Suppressor macrophage treated with lipopolysaccharide for 4 hours (primary cell): Measurements from ENCODE around the gene SYCN.
A peak's percentile ranks its signal among the peaks of the same experiment; 100 is the strongest.
"Not testable (repeated sequence)": the region's sequence is repeated elsewhere in the genome, so short reads cannot be mapped to it uniquely, and the experiment has no call there.

Experiments used
- DNase-seq: peaks from one replicate; pipeline ENCODE4 v3.0.0-alpha.2; 2020

The SYCN gene

GRCh38 chr19:39223703-39224279 lies 19.7 kb upstream of the SYCN start:
- peak; percentile 17 for DNase-seq

- not testable (repeated sequence) for DNase-seq
Observed at GRCh38 chr19:39219108-39219507, 15.0 kb upstream of the SYCN start.

- no peak for DNase-seq
Observed at GRCh38 chr19:39218230-39219007, 14.4 kb upstream of the SYCN start.

GRCh38 chr19:39217094-39217493 lies 13.0 kb upstream of the SYCN start:
- DNase-seq, result no peak

DNA sequence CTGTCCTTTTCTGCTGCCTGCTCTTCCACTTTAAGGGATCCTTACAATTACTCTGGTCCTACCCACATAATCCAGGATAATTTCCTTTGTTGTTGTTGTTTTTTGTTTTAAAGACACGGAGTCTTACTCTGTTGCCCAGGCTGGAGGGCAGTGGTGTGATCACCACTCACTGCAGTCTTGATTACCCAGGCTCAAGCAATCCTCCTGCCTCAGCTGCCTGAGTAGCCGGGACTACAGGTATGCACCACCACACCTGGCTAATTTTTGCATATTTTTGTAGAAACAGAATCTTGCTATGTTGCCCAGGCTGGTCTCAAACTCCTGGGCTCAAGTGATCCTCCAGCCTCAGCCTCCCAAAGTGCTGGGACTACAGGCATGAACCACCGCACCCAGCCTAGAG lies 11.3 kb upstream of the SYCN start:
- DNase-seq, result not testable (repeated sequence)

DNA sequence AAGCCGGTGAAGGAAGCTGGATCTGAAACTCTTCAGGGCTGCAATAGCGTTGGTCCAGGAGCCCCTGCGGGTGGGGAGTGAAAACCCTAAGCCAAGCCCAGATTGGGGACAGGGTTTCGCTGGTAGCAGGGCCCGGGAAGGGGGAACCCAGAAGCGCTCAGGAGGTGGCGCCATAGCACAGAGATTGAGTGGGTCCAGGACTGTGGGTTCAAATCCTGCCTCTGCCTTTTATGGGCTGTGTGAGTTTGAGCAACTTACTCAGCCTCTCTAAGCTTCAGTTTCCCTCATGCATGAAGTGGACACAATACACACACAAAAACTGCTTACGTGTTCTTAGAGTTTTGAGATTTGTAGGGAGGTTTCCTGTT lies 8.3 kb upstream of the SYCN start:
- peak; percentile 49 for DNase-seq

DNA sequence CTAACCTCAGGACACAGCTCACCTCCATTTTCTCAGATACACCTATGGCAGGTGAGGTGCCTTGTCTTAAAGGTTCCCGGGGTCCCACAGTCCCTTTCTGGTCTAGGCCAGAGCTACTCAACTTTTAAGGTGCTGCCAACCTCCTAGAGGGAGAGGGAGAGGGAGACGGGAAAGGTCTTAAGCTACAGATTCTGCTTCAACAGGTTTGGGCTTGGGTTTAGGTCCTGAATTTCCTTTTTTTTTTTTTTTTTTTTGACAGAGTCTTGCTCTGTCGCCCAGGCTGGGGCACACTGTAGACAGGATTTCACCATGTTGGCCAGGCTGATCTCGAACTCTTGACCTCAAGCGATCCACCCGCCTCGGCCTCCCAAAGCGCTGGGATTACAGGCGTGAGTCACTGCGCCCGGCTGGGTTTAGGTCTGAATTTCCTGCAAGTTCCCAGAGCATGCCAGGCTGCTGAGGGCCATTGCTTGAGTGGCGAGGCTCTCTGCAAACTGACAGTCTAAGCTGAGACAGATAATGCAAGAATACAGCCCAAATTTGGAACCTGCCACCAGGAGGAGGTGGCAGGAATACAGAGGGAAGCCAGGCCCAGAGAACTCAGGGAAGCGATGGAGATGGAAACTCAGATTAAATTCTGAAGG lies 7.8 kb upstream of the SYCN start:
- no peak for DNase-seq

- no peak for DNase-seq
Observed at GRCh38 chr19:39209196-39209595, 5.1 kb upstream of the SYCN start.

GRCh38 chr19:39208175-39208795 lies 4.2 kb upstream of the SYCN start:
- no peak for DNase-seq

GRCh38 chr19:39207293-39207836 lies 3.3 kb upstream of the SYCN start:
- DNase-seq, result no peak

DNA sequence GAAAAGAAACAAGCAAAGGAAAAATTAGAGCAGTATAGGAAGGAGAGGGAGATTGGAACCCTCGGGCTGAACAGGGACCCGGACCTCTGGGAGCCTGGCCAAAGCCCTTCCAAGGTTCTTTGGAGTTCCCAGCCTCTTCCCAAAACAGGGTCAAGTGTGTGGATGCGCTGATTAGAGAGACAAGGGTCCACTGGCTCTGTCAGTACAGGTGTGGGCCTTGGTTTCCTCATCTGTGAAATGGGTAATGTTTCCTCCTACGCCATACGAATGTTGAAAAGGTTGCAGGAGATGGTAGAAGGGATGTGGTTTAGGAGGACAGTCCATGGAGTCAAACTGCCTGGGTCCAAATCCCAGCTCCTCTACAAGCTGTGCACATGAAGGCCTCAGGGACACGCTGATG lies 2.1 kb upstream of the SYCN start:
- no peak for DNase-seq

DNA sequence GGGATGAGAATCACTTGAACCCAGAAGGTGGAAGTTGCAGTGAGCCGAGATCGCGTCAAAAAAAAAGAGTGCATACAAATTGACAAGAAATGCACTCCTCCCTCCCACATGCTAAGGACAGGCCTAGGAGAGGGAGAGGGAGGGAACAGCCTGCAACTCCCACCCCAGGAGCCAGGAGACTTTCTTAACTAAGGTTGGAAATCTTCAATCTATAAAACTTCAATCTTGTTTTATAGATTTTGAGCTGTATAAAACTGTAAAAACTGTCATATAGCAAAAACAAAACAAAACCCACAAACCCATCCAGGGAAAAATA lies 1.3 kb upstream of the SYCN start:
- no peak for DNase-seq

DNA sequence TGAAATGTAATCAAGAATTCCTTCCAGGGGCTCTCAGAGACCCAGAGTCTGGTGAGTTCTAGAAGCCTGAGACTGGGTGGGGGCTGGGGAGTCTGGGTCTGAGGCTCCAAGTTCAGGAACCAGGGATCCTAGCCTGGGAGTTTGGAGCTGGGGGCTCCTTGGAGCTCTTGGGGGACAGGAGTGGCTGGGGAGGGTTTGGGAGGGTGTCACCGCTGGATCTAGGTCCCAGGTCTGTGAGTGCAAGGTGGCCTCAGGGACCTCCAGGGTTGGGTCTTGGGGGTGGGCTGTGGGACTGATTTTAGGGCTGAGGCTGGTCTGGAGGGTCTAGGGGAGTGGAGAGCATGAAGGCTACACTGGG lies 1.1 kb downstream of the SYCN start:
- no peak for DNase-seq

- no peak for DNase-seq
Observed at GRCh38 chr19:39200803-39201115, 3.3 kb downstream of the SYCN start.

DNA sequence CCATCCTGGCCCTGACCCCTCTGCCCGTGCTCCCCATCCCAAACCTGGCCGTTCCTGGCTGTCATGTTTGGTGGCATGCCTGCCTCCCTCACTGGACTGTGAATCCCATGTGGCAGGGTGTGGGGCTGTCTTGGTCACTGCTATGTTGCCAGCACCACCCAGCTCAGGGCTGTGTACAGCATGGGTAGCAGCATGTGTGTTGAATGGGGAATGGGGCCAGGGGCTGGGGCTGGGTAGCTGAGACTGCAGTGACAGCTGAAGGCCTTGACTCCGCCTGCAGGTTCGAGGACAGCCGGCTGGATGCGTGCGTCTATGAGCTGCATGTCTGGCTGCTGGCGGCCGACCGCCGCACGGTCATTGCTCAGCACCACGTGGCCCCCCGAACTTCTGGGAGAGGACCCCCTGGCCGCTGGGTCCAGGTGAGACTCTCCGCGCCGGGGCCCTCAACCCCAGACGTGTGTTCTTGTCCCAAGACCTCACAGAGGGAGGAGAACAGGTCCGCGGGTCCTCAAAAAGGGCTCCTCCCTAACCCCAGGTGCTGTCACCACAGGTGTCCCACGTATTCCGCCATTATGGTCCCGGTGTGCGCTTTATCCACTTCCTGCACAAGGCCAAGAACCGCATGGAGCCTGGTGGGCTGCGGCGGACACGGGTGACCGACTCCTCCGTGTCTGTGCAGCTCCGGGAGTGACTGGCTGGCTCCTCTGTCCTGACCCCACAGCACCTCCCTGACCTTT lies 3.8 kb downstream of the SYCN start:
- DNase-seq, result no peak

DNA sequence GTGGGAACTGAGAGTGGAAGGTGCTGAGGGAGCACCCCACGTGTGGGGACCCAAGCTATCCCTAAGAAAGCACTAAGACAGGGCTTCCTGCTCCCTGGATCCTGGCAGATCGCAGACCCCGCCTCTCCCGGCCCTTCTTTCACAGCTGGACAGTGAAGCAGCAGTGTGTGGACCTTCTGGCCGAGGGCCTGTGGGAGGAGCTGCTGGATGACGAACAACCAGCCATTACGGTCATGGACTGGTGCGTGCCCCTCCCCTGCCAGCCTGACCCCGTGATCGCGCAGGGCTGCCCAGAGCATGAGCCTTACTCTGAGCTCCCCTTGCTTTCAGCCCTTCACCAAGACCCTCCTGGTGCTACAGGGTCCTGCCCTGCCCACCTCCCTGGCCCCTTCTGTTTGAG lies 5.0 kb downstream of the SYCN start:
- no peak for DNase-seq

DNA sequence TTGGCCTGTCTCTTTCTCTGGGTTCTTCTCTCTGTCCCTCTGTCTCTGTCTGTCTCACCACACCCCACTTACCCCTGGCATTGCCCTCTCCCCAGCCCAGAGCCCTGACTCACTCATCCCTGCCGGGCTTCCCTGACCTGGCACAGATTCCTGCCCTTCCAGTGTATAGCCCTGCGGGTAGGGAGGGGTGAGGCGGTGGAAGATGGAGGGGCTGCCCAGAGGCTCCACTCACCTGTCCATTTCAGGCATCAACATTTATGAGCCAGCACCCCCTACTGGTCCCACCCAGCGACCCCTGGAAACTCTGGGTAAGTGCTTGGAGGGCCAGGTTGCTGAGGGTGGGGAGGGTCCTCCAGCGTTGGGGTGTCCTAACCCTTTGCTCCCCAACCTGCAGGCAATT lies 6.3 kb downstream of the SYCN start:
- no peak for DNase-seq

DNA sequence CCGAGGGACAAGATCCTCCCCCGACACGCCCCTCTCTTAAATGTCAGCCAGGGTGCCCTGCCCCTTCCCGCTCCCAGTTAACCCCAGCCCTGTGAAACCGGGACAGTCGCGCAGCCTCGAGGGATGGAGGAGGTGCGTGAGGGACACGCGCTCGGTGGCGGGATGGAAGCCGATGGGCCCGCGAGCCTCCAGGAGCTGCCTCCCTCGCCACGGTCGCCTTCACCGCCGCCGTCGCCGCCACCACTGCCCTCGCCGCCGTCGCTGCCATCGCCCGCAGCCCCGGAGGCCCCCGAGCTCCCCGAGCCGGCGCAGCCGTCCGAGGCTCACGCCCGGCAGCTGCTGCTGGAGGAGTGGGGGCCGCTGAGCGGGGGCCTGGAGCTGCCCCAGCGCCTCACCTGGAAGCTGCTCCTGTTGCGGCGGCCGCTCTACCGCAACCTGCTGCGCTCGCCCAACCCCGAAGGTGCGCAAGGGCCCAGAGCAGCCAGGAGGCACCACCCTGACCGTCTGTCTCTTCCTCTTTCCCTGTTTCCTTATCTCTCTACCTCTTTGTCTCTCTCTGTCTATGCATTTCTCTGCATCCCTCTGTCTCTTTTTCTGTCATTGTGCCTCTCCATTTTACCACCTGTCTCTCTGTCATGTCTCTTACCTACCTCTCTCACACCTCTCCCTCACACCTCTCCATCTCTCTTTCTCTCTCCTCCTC lies 7.1 kb downstream of the SYCN start, which contains the start of gene NCCRP1:
NCCRP1 (plus strand) TSS at position 105 of the 703 bp plus-strand sequence; CDS start at position 124, 19 bp downstream.
- DNase-seq, result no peak

- no peak for DNase-seq
Observed at GRCh38 chr19:39196320-39196719, 7.7 kb downstream of the SYCN start.

DNA sequence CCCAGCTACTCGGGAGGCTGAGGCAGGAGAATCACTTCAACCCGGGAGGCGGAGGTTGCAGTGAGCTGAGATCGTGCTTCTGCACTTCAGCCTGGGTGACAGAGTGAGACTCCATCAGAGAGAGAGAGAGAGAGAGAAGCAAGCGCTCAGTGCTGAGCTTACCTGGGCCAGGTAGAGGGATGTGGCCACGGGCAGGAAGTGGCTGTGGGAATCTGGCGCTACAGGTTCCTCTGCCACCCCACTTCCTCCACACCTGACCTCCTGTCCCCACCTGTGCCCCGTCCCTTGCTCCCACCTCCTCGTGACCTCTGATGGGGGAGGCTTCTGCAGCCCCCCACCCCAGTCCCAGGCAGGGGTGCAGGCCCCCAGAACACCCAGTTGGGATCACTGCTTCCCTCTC lies 8.3 kb downstream of the SYCN start:
- no peak for DNase-seq

- DNase-seq, result no peak
Observed at GRCh38 chr19:39194832-39195542, 9.1 kb downstream of the SYCN start.

- no peak for DNase-seq
Observed at GRCh38 chr19:39193803-39194202, 10.3 kb downstream of the SYCN start.
